ENCODE data around the gene GRIN2C. TPM values are rescaled to one million over a fixed set of nuclear protein-coding genes. Genes with fewer than 3 reads are reported as not detected.
"Not testable (repeated sequence)": the region's sequence is repeated elsewhere in the genome, so short reads cannot be mapped to it uniquely, and the experiment has no call there.

GRIN2C gene
- total RNA-seq, 6 donors from 2014 or later: 0.17 TPM; not detected in 5

DNA sequence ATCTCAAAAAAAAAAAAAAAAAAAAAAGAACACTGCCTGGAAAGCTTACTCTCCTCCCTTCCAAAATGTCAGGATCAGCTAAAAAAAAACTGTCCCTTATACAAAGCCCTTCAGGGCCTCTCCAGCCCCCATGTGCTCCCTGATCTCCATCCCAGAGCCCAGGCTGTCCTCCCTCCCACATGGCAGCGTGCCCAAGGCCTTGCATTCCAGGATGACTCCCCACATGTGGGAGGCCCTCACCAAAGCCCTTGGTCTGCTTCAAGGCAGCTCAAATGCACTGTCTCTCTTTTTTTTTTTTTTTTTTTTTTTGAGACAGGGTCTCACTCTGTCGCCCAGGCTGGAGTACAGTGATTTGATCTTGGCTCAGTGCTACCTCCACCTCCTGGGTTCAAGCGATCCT lies 10.8 kb upstream of the GRIN2C start:
- ATAC-seq (ENCODE audit: low FRiP score in 2 of 2) (no peak), DNase-seq (no peak)
- H3K4me3 ChIP-seq: no peak overlapping the region
- H3K9me3 ChIP-seq: no peaks in the 10 kb centered on the region
- H3K27ac ChIP-seq: no peak overlapping the region
- H3K4me1 ChIP-seq: peaks cover 15 to 23% (median 19%) of the 10 kb centered on the region in 4 donors
- no peaks in the 10 kb centered on the region for H3K27me3 ChIP-seq
- TF ChIP-seq CTCF (IDR thresholded peaks at IDR 0.05): no peak
- no peak for TF ChIP-seq EP300 (IDR thresholded peaks at IDR 0.05)
- no peaks in the 10 kb centered on the region for H3K36me3 ChIP-seq
- 89 to 95% methylated on average over 3 of the region's 3 CpGs for WGBS, 2 donors

- not testable (repeated sequence) for DNase-seq; H3K36me3 ChIP-seq; H3K4me3 ChIP-seq; H3K9me3 ChIP-seq; ATAC-seq (ENCODE audit: low FRiP score in 2 of 2); H3K27me3 ChIP-seq; H3K27ac ChIP-seq
- 91 to 93% methylated on average over 3 to 9 of the region's 9 CpGs for WGBS, 2 donors
- peaks cover 15 to 23% (median 19%) of the 10 kb centered on the region in 4 donors for H3K4me1 ChIP-seq
Observed at GRCh38 chr17:74870028-74870427, 10.3 kb upstream of the GRIN2C start.

- ATAC-seq (ENCODE audit: low FRiP score in 2 of 2) (no peak), DNase-seq (no peak)
- Histone ChIP-seq H3K9me3 (no peaks in the 10 kb centered on the region), H3K27me3 (no peaks in the 10 kb centered on the region), H3K4me3 (no peak overlapping the region), H3K36me3 (no peaks in the 10 kb centered on the region), H3K27ac (peak overlapping the region in 1 of 4 donors; percentile 71), H3K4me1 (peaks cover 12 to 21% (median 17%) of the 10 kb centered on the region in 4 donors)
- WGBS, 2 donors: 84 to 87% methylated on average over 6 of the region's 6 CpGs
- TF ChIP-seq POLR2AphosphoS5 (IDR thresholded peaks at IDR 0.05): no peak
- TF ChIP-seq POLR2A (IDR thresholded peaks at IDR 0.05): no peak
- no peak for TF ChIP-seq CTCF (IDR thresholded peaks at IDR 0.05)
- no peak for TF ChIP-seq EP300 (IDR thresholded peaks at IDR 0.05)
Observed at GRCh38 chr17:74868908-74869255, 9.2 kb upstream of the GRIN2C start.

DNA sequence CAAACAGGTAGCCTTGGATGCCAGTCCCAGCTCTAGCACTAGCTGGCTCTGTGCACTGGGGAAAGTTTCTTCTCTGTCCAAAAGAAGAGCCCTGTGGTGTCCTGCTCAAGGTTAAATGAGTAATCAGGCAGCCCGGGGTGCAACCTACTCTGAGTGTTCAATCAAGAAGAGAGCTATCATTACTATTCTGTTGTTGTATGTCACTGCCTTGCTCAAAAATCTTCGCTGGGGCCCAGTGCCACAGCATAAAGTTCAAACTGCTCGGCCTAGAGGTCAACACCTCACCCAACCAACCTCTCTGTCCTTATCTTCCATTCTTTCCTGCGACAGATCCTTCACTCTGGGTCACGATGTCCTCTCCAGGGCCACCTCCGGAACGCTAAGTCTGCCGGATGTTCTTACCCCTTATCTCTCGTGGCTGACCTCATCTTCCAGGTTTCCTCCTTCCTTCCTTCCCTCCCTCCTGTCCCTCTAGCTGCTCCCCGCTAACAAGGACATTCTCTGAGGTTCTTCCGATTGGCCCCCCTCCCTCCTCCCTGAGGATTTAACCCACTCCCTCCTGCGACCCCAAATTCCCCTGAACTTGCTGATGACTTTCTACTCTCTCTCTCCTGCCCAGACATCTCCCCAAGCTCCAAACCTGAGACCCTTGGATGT lies 8.7 kb upstream of the GRIN2C start:
- ATAC-seq (ENCODE audit: low FRiP score in 2 of 2) (no peak), DNase-seq (no peak)
- peaks cover 9 to 19% (median 14%) of the 10 kb centered on the region in 4 donors for H3K4me1 ChIP-seq
- no peak overlapping the region for H3K4me3 ChIP-seq
- TF ChIP-seq POLR2A (IDR thresholded peaks at IDR 0.05) (no peak), POLR2AphosphoS5 (IDR thresholded peaks at IDR 0.05) (no peak), CTCF (IDR thresholded peaks at IDR 0.05) (no peak), EP300 (IDR thresholded peaks at IDR 0.05) (no peak)
- no peaks in the 10 kb centered on the region for H3K27me3 ChIP-seq
- peak overlapping the region in 2 of 4 donors; percentile 24 to 71 for H3K27ac ChIP-seq
- 50 to 54% methylated on average over 11 to 12 of the region's 12 CpGs for WGBS, 2 donors
- no peaks in the 10 kb centered on the region for H3K9me3 ChIP-seq
- H3K36me3 ChIP-seq: no peaks in the 10 kb centered on the region

- H3K36me3 ChIP-seq: no peaks in the 10 kb centered on the region
- no peak overlapping the region for H3K4me3 ChIP-seq
- no peak for TF ChIP-seq POLR2A (IDR thresholded peaks at IDR 0.05)
- no peak for TF ChIP-seq CTCF (IDR thresholded peaks at IDR 0.05)
- no peak for TF ChIP-seq EP300 (IDR thresholded peaks at IDR 0.05)
- TF ChIP-seq POLR2AphosphoS5 (IDR thresholded peaks at IDR 0.05): no peak
- no peak overlapping the region for H3K27ac ChIP-seq
- H3K9me3 ChIP-seq: no peaks in the 10 kb centered on the region
- H3K4me1 ChIP-seq: peaks cover 7 to 19% (median 11%) of the 10 kb centered on the region in 4 donors
- no peak for DNase-seq
- peaks cover 0 to 10% (median 3%) of the 10 kb centered on the region in 4 donors for H3K27me3 ChIP-seq
- ATAC-seq (ENCODE audit: low FRiP score in 2 of 2): no peak
- WGBS, 2 donors: 81 to 89% methylated on average over 12 to 18 of the region's 19 CpGs
Observed at GRCh38 chr17:74866198-74866835, 6.6 kb upstream of the GRIN2C start.

Measured in upper lobe of left lung (tissue), 6 donors.